SHP77 (cell line): ENCODE results near the gene CRYBG2.

Experiments used
- DNase-seq, 2 experiments: peaks; one replicate each; lab custom pipeline; 2025; lab: John Stamatoyannopoulos, UW

The CRYBG2 gene

GRCh38 chr1:26368486-26368885, 14.6 kb upstream of the CRYBG2 start:
- DNase-seq: no peak

GRCh38 chr1:26368006-26368405, 14.1 kb upstream of the CRYBG2 start:
- no peak for DNase-seq

- DNase-seq: no peak
These were observed 13.5 kb upstream of the CRYBG2 start for GRCh38 chr1:26367441-26367840.

GRCh38 chr1:26364956-26365355, 11.0 kb upstream of the CRYBG2 start:
- no peak for DNase-seq

- peak; percentile 65 to 75 for DNase-seq
These were observed 9.9 kb upstream of the CRYBG2 start for GRCh38 chr1:26363549-26364448.

- no peak for DNase-seq
These were observed 8.4 kb upstream of the CRYBG2 start for GRCh38 chr1:26362331-26362730.

GRCh38 chr1:26361605-26362122, 7.7 kb upstream of the CRYBG2 start:
- no peak for DNase-seq

GRCh38 chr1:26360807-26361604, 7.1 kb upstream of the CRYBG2 start:
- DNase-seq: no peak

GRCh38 chr1:26359981-26360806, 6.3 kb upstream of the CRYBG2 start:
- no peak for DNase-seq

GRCh38 chr1:26358411-26359384, 4.8 kb upstream of the CRYBG2 start:
- DNase-seq: no peak

GRCh38 chr1:26357121-26357602, 3.2 kb upstream of the CRYBG2 start:
- DNase-seq: no peak

GRCh38 chr1:26356106-26356505, 2.2 kb upstream of the CRYBG2 start:
- no peak for DNase-seq

GRCh38 chr1:26354972-26355371, 1.0 kb upstream of the CRYBG2 start:
- no peak for DNase-seq

- DNase-seq: no peak
These were observed 595 bp downstream of the CRYBG2 start for GRCh38 chr1:26353210-26353859.

GRCh38 chr1:26352338-26352679, 1.6 kb downstream of the CRYBG2 start:
- no peak for DNase-seq

- no peak for DNase-seq
These were observed 2.2 kb downstream of the CRYBG2 start for GRCh38 chr1:26351590-26352337.

GRCh38 chr1:26350701-26351589, 3.0 kb downstream of the CRYBG2 start:
- no peak for DNase-seq

GRCh38 chr1:26350343-26350700, 3.6 kb downstream of the CRYBG2 start:
- DNase-seq: no peak

GRCh38 chr1:26349877-26350244, 4.1 kb downstream of the CRYBG2 start:
- DNase-seq: no peak
